PFSK-1 (cell line): ENCODE data around the gene BATF3.

Experiments
- FOXP2 ChIP-seq: optimal IDR thresholded peaks from 2 replicates; pipeline ENCODE3; 2011; ENCODE audit warnings: borderline replicate concordance, control low read depth, inconsistent platforms; ENCODE audit not compliant: insufficient read depth; ENCODE audit errors: extremely low read length, extremely low read depth
- POLR2AphosphoS5 ChIP-seq: IDR thresholded peaks from 2 replicates; pipeline ENCODE4 v1.6.1; 2012; ENCODE audit warnings: low read depth, mild to moderate bottlenecking, control low read depth, low read length, moderate library complexity
- SIN3A ChIP-seq: IDR thresholded peaks from 2 replicates; pipeline ENCODE4 v1.6.1; 2012; ENCODE audit warnings: mild to moderate bottlenecking, low read length, moderate library complexity, borderline replicate concordance; ENCODE audit not compliant: insufficient read depth
- TAF1 ChIP-seq: IDR thresholded peaks from 2 replicates; pipeline ENCODE4 v1.6.1; 2012; ENCODE audit warnings: low read length, control low read depth, borderline replicate concordance; ENCODE audit not compliant: insufficient read depth
- TF ChIP-seq, protein P1 (sequence below), 2 experiments: IDR thresholded peaks; 2 replicates each; pipeline versions ENCODE4 v1.6.1 to v1.8.0; 2011 to 2012; ENCODE audit warnings: low read depth in 2 of 2, low read length in 2 of 2, control low read depth in 1 of 2, inconsistent platforms in 1 of 2, mild to moderate bottlenecking in 1 of 2, moderate library complexity in 1 of 2; ENCODE audit not compliant: insufficient read depth in 1 of 2

Gene BATF3

DNA sequence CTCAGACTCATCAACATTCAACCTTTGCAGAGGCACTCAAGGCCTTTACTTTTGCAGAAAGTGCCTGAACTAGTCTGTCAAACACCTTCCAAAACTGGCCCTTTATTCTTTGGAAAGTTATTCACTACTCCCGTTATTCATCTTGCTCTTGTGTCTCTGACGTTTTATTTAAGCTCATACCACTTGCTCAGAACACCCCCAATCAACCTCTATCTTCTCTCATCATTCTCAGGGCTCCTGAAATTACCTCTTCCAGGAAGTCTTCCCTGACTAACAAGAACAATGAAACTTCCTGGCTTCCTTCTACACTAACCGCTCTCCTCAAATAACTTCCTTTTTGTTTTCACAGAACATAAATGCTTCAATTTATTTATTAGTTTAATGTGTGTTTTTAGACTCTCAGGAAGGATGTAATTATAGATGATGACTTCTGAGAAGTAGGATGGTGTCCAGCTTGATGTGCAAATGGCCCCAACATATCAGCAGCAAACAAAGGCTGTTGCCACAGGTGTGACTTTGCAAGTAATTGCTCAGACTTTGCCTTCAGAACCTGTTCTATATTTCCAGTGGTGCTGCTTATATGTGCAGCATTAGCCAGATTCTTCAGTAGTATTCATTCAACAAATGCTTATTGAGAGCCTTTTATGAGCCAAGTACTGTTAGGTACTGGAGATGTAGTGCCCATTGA, 22.8 kb upstream of the BATF3 start:
- TF ChIP-seq, protein P1, sequence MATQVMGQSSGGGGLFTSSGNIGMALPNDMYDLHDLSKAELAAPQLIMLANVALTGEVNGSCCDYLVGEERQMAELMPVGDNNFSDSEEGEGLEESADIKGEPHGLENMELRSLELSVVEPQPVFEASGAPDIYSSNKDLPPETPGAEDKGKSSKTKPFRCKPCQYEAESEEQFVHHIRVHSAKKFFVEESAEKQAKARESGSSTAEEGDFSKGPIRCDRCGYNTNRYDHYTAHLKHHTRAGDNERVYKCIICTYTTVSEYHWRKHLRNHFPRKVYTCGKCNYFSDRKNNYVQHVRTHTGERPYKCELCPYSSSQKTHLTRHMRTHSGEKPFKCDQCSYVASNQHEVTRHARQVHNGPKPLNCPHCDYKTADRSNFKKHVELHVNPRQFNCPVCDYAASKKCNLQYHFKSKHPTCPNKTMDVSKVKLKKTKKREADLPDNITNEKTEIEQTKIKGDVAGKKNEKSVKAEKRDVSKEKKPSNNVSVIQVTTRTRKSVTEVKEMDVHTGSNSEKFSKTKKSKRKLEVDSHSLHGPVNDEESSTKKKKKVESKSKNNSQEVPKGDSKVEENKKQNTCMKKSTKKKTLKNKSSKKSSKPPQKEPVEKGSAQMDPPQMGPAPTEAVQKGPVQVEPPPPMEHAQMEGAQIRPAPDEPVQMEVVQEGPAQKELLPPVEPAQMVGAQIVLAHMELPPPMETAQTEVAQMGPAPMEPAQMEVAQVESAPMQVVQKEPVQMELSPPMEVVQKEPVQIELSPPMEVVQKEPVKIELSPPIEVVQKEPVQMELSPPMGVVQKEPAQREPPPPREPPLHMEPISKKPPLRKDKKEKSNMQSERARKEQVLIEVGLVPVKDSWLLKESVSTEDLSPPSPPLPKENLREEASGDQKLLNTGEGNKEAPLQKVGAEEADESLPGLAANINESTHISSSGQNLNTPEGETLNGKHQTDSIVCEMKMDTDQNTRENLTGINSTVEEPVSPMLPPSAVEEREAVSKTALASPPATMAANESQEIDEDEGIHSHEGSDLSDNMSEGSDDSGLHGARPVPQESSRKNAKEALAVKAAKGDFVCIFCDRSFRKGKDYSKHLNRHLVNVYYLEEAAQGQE (IDR thresholded peaks at IDR 0.05; ENCODE audit: insufficient read depth in 1 of 2, low read depth in 2 of 2, low read length in 2 of 2), result no peak
- TF ChIP-seq FOXP2 (no peak), TAF1 (no peak), SIN3A (no peak), POLR2AphosphoS5 (no peak)

DNA sequence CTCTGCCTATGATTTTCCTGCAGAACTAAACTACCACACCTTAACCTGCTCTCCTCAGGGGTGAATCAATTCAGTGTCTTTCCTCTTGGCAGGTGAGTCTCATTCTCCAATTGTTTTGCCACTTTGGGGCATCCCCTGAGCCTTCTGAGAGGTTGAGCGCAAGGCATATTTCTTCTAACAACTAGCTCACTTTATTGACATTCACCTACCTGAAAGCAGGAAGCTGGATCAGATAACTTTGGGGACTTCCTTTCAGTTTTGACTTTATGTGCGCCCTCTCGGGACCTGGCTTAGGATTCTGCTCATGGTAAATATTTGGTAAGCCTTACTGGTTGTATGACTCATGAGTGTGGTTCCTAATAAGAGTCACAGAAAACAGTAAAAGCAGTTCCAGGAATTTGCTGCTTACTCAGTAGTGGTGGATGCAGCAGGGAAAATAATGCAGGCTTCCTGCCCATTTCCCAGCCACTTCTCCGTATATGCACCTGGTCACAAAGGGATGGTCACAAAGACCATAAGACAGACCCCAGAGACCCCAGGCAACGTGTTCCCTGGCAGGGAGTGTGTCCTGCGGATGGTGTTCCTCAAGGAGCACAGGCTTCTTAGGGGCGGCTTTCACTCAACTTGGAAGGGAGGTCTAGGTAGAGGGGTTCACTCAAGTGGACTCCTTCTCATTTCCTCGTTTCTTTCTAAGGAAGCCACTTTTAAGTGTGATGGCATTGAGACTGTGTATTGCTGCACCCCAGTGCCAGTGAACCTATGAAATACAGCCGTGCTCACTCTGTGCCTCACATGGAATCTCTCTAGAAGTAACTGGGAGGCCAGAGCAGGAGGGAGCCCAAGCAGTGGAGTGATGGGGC, 22.0 kb upstream of the BATF3 start:
- TF ChIP-seq, protein P1 (IDR thresholded peaks at IDR 0.05; ENCODE audit: insufficient read depth in 1 of 2, low read depth in 2 of 2, low read length in 2 of 2), result no peak
- no peak for TF ChIP-seq TAF1
- no peak for TF ChIP-seq SIN3A

DNA sequence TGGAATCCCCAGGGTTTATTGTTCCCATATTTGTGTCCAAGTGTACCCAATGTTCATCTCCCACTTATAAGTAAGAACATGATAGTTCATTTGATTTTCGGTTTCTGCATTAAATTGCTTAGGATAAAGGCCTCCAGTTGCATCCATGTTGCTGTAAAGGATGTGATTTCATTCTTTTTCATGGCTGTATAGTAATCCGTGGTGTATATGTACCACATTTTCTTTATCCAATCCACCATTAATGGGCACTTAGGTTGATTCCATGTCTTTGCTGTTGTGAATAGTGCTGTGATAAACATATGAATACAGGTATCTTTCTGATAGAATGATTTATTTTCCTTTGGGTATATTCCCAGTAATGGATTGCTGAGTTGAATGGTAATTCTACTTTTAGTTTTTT, 20.0 kb upstream of the BATF3 start:
- TF ChIP-seq FOXP2 (no peak), POLR2AphosphoS5 (no peak), TAF1 (no peak), SIN3A (no peak)
- TF ChIP-seq, protein P1 (IDR thresholded peaks at IDR 0.05; ENCODE audit: insufficient read depth in 1 of 2, low read depth in 2 of 2, low read length in 2 of 2), result no peak

DNA sequence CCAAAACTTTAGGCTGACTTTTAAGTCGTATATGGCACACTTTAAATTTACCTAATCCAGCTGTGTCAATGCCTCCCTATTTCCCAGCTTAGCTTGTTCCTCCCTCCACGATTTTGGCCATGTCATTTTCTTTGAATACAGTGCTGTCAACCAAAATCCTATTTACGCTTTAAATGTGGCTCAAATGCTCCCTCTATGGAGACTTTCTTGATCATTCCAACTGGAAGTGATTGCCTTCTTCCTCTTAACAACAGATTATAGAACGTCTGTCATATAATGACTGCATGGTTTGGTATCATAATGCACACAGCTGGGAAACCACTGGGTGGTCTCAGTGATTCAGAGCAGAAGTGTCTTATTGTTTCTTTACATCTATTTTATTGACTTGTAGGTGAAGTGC, 18.9 kb upstream of the BATF3 start:
- TF ChIP-seq, protein P1 (IDR thresholded peaks at IDR 0.05; ENCODE audit: insufficient read depth in 1 of 2, low read depth in 2 of 2, low read length in 2 of 2), result no peak
- TF ChIP-seq FOXP2 (no peak), TAF1 (no peak), SIN3A (no peak), POLR2AphosphoS5 (no peak)

DNA sequence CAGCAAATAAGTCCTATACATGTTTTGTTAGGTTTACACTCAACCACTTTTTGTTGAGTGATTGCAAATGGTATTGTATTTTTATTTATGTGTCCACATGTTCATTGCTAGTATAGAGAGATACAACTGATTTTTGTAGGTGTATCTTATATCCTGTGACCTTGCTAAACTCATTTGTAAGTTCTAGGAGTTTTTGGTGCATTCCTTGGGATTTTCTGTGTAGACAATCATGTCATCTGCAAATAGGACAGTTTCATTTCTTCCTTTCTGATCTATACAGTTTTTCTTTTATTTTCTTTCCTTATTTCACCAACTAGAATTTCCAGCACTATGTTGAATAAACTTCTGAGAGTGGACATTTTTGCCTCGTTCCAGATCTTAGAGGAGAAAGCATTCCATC, 16.5 kb upstream of the BATF3 start:
- no peak for TF ChIP-seq FOXP2
- TF ChIP-seq, protein P1 (IDR thresholded peaks at IDR 0.05; ENCODE audit: insufficient read depth in 1 of 2, low read depth in 2 of 2, low read length in 2 of 2), result no peak
- TF ChIP-seq TAF1, result no peak
- no peak for TF ChIP-seq POLR2AphosphoS5
- no peak for TF ChIP-seq SIN3A
